Amniotic stem cell (primary cell): ENCODE results near the gene RNU1-2.
A peak's percentile ranks its signal among the peaks of the same experiment; 100 is the strongest.
"Not testable (repeated sequence)": the region's sequence is repeated elsewhere in the genome, so short reads cannot be mapped to it uniquely, and the experiment has no call there.

ENCODE experiments used
- DNase-seq: peaks from one replicate; lab custom pipeline; 2025; lab: John Stamatoyannopoulos, UW

RNU1-2 gene

GRCh38 chr1:16911851-16912721 lies 16.3 kb downstream of the RNU1-2 start:
- DNase-seq = not testable (repeated sequence)

GRCh38 chr1:16912742-16913141 lies 17.0 kb downstream of the RNU1-2 start:
- not testable (repeated sequence) for DNase-seq

- no peak for DNase-seq
Measured at GRCh38 chr1:16913181-16913832, 17.5 kb downstream of the RNU1-2 start.

- peak; percentile 86 for DNase-seq
Measured at GRCh38 chr1:16913833-16914662, 18.3 kb downstream of the RNU1-2 start.

- not testable (repeated sequence) for DNase-seq
Measured at GRCh38 chr1:16914928-16915626, 19.3 kb downstream of the RNU1-2 start.

- no peak for DNase-seq
Measured at GRCh38 chr1:16915627-16915973, 19.8 kb downstream of the RNU1-2 start.

DNA sequence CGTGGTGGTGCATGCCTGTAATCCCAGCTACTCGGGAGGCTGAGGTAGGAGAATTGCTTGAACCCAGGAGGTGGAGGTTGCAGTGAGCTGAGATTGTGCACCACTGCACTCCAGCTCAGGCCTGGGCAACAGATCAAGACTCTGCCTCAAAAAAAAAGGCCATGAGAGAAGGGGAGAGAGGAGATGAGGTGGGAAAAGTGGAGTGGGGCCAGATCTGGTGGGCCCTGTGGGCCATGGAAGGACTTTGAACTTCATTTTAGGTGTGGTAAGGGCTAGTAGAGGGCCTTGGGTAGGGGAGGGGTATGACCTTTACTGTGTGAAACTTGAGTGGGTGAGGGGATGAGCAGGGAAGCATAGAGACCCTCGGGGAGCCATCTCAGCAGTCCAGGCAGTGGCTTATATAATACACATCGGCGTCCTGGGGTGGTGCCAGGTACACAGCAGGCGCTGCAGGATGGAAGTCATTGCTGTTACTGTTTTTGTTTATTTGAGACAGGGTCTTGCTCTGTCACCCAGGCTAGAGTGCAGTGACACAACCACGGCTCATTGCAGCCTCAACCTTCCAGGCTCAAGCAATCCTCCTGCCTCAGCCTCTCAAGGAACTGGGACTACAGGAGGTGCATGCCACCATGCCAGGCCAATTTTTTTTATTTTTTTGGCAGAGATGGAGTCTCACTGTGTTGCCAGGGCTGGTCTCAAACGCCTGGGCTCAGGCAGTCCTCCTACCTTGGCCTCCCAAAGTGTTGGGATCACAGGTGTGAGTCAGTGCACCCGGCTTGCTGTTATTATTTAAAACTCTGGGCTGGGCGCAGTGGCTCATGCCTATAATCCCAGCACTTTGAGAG lies 20.5 kb downstream of the RNU1-2 start:
- DNase-seq = not testable (repeated sequence)

DNA sequence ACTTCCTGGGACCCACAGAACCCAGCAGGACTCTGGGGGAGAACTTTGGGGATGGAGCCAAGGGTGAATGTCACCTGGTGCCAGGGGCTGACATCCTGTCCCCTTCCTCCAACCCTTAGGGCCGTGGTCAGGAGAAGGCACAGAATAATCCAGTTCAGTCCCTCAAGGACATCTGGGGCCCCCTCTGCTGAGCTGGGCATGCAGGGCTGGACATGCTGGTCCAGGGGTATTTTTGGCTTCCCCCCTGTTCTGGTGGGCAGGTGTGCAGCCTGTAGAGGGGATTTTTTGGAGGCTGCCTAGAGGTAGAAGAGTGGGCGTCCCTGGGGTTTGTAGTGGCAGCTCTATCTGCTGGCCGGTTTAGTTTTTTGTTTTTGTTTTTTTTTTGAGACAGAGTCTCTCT lies 22.6 kb downstream of the RNU1-2 start:
- DNase-seq = no peak

GRCh38 chr1:16918936-16919665 lies 23.3 kb downstream of the RNU1-2 start:
- not testable (repeated sequence) for DNase-seq

- no peak for DNase-seq
Measured at GRCh38 chr1:16920951-16921350, 25.2 kb downstream of the RNU1-2 start.

DNA sequence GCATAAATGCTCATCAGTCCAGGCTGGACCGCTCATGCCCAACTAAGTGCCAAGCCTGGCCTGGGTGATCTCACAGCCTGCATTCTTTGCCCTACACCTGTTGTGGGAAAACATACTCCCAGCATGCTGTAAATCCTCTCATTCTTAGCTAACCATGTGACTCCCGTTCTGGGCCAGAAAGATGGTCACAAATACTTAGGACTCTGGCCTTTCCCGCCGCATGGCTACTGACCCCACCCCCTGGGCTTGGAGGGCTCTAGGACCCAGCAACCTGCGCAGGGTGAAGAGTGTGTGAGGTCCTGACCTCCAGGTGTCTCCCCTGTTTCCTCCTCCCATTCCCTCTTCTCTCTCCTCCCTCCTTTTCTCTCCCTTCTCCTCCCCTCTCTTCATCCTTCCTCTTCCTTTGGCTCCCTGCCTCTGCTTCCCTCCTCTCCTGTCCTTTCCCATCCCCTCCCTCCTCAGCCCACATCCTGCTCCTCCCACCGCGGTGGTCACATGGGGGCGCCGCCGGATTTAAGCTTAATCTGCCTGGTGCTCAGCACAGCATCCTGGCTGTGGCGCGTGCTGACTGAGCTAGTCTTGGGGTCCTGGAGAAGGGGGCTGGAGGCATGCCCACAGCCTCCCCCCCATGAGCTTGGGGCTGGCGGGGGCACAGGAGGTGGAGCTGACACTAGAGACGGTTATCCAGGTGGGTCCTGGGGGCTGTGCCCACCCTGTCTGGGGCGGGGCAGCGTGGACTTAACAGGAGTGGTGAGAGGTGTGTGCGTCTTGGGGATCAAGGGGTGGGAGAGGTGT lies 25.8 kb downstream of the RNU1-2 start, which contains the start of gene CROCC:
Gene CROCC, plus strand, starts transcription at position 541 of the 795 bp plus-strand sequence. Its CDS starts 88 bp downstream, at position 629.
- no peak for DNase-seq

- DNase-seq = no peak
Measured at GRCh38 chr1:16922466-16922865, 26.7 kb downstream of the RNU1-2 start.

DNA sequence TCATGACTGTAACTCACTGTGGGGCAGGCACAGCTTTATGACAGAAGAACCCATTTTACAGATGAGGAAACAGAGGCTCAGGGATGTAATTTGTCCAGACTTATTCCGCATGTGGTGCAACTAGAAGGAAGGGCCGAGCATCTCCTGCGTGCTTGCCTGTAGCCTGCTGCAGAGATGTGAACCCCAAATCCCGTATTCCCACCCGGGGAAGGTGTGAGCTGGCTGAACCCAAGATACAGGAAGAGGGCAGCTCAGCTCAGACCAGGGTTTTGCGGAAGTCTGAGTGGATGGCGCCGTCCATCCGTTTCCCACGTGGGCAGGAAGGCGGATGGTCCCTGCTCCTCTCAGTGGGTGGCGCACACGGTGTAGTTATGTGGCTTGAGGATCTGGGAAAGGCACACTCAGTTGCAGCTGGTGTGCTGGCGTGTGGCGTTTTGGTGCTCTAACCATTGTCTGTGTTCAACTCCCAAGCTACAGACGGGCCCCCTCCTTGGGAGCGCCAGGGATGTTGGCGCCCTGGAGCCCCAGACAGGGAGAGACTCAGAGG lies 27.2 kb downstream of the RNU1-2 start:
- DNase-seq = no peak

DNA sequence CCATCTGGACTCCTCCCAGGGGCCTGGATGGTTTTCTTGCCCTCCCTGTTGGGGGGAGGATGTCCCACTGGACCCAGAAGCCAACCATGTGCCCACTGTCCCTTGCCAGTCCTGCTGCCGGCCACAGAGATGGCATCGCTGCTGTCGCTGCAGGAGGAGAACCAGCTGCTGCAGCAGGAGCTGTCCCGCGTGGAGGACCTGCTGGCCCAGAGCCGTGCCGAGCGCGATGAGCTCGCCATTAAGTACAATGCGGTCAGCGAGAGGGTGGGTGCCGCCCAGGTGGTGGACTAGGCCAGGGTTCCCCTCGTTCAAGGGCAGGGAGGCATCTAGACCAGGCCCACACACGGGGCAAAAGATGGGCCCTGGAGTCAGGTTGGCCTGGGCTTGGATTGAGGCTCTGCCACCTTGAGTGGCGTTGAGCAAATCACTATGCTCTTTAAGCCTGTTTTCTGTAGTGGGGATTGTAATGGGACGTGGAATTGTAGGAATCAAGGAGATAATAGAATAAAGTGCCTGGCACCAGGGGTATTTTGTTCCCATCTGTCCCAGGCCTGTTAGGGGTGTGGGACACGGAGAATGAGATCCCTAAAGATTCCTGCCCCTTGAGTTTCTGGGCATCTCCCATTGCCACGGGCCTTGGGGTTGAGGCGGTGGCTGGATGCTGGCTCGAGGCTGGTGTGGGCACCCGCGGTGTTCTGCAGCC lies 28.6 kb downstream of the RNU1-2 start:
- no peak for DNase-seq

DNA sequence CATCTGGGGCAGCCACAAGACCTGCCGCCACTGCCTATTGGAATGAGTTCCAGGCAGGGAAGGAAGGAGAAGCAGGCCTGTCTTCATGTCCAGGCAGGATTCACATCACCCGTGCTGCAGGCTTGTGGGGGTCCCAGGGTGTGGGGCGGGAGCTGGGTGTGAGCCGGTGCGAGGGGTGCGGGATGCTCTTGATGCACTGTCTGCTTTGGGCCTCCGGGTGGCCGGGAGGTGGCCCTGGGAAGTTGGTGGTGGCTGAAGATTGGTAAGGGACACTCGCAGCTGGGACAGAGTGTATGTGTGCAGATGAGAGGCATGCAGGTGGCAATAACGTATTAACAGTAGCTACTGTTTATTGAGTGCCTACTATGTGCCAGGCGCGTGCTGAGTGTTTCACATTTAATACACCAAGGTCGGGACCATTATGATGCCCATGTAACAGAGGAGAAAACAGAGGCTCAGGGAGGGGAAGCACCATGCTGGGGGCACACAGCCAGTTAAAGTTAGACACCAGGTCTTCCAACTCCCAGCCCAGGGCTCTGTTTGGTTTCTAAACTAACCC lies 29.2 kb downstream of the RNU1-2 start:
- DNase-seq = no peak

DNA sequence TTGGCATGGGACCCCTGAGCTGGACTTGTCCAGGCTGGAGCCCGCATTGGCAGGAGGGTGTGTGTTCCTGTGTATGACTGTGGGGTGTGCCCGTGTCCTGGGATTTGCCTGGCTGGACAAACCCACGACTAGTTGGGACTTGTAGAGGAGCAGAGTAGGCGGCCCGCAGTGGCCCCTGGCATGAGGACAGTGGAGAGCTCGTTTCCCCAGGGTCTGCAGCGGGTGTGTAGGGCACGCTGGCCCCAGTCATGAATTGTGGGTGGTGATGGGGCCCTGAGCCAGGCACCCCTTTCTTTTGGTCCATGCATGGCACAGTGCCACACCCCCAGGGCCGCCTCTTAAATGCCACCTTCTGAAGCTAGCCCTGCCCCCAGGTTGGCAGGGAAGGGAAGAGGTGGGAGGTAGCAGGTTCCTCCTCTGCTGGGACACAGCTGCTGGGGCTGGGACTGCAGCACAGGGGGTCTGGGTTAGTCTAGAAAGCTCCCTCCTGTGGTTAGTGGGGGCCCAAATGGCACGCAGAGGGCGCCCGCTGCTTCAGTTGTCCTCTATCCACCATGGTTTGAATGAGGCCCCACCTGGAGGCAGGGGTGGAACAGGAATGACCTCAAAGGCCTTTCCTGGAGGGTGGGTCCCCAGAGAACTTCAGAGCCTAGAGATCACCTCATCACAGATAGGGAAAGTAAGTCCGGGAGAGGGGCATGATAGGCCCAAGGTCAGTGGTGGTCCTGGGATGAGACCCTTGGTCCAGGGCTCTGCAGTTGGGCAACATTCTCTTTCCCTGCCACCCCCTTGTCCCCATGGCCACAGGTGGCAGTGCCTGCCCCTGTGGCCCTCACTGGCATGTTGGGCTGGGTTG lies 30.1 kb downstream of the RNU1-2 start:
- DNase-seq = no peak

- no peak for DNase-seq
Measured at GRCh38 chr1:16926491-16927073, 30.8 kb downstream of the RNU1-2 start.
